ENCODE measurements around the gene PTAFR.

The PTAFR gene

GRCh38 chr1:28118640-28119307 lies 57.7 kb downstream of the PTAFR start:
- H3K9me3 ChIP-seq (ENCODE audit: control insufficient read depth in 1 of 2, low read length in 2 of 2): no peaks in the 10 kb centered on the region
- no peak overlapping the region for H3K9ac ChIP-seq (ENCODE audit: low read depth in 1 of 2, low read length in 2 of 2)
- H3K27me3 ChIP-seq (ENCODE audit: control insufficient read depth in 1 of 2, insufficient read depth in 2 of 2, low read length in 2 of 2): no peaks in the 10 kb centered on the region
- H3K4me1 ChIP-seq (ENCODE audit: control insufficient read depth in 1 of 2, insufficient read depth in 2 of 2, low read length in 2 of 2): no peaks in the 10 kb centered on the region
- no peak overlapping the region for H3K27ac ChIP-seq (ENCODE audit: low read depth, low read length)
- H3K4me3 ChIP-seq (ENCODE audit: low read depth in 1 of 2, low read length in 2 of 2): no peak overlapping the region
- H3K36me3 ChIP-seq (ENCODE audit: control insufficient read depth in 1 of 2, insufficient read depth in 2 of 2, low read length in 2 of 2): no peaks in the 10 kb centered on the region

GRCh38 chr1:28115267-28115666 lies 61.2 kb downstream of the PTAFR start:
- H3K27ac ChIP-seq (ENCODE audit: low read depth, low read length): no peak overlapping the region
- H3K9me3 ChIP-seq (ENCODE audit: control insufficient read depth in 1 of 2, low read length in 2 of 2): no peaks in the 10 kb centered on the region
- no peaks in the 10 kb centered on the region for H3K27me3 ChIP-seq (ENCODE audit: control insufficient read depth in 1 of 2, insufficient read depth in 2 of 2, low read length in 2 of 2)
- H3K4me3 ChIP-seq (ENCODE audit: low read depth in 1 of 2, low read length in 2 of 2): no peak overlapping the region
- peaks cover 0 to 9% of the 10 kb centered on the region in 2 donors for H3K4me1 ChIP-seq (ENCODE audit: control insufficient read depth in 1 of 2, insufficient read depth in 2 of 2, low read length in 2 of 2)
- no peaks in the 10 kb centered on the region for H3K36me3 ChIP-seq (ENCODE audit: control insufficient read depth in 1 of 2, insufficient read depth in 2 of 2, low read length in 2 of 2)
- no peak overlapping the region for H3K9ac ChIP-seq (ENCODE audit: low read depth in 1 of 2, low read length in 2 of 2)

GRCh38 chr1:28114844-28115243 lies 61.6 kb downstream of the PTAFR start:
- no peaks in the 10 kb centered on the region for H3K27me3 ChIP-seq (ENCODE audit: control insufficient read depth in 1 of 2, insufficient read depth in 2 of 2, low read length in 2 of 2)
- H3K9me3 ChIP-seq (ENCODE audit: control insufficient read depth in 1 of 2, low read length in 2 of 2): no peaks in the 10 kb centered on the region
- H3K9ac ChIP-seq (ENCODE audit: low read depth in 1 of 2, low read length in 2 of 2): no peak overlapping the region
- no peaks in the 10 kb centered on the region for H3K36me3 ChIP-seq (ENCODE audit: control insufficient read depth in 1 of 2, insufficient read depth in 2 of 2, low read length in 2 of 2)
- H3K27ac ChIP-seq (ENCODE audit: low read depth, low read length): no peak overlapping the region
- H3K4me3 ChIP-seq (ENCODE audit: low read depth in 1 of 2, low read length in 2 of 2): no peak overlapping the region
- H3K4me1 ChIP-seq (ENCODE audit: control insufficient read depth in 1 of 2, insufficient read depth in 2 of 2, low read length in 2 of 2): peaks cover 0 to 9% of the 10 kb centered on the region in 2 donors

- no peaks in the 10 kb centered on the region for H3K36me3 ChIP-seq (ENCODE audit: control insufficient read depth in 1 of 2, insufficient read depth in 2 of 2, low read length in 2 of 2)
- H3K4me1 ChIP-seq (ENCODE audit: control insufficient read depth in 1 of 2, insufficient read depth in 2 of 2, low read length in 2 of 2): peaks cover 0 to 9% of the 10 kb centered on the region in 2 donors
- H3K27ac ChIP-seq (ENCODE audit: low read depth, low read length): no peak overlapping the region
Measured at GRCh38 chr1:28113242-28113572, 63.3 kb downstream of the PTAFR start.

GRCh38 chr1:28112388-28113241 lies 63.9 kb downstream of the PTAFR start:
- Histone ChIP-seq H3K36me3 (ENCODE audit: control insufficient read depth in 1 of 2, insufficient read depth in 2 of 2, low read length in 2 of 2) (no peaks in the 10 kb centered on the region), H3K4me1 (ENCODE audit: control insufficient read depth in 1 of 2, insufficient read depth in 2 of 2, low read length in 2 of 2) (peaks cover 0 to 9% of the 10 kb centered on the region in 2 donors), H3K27me3 (ENCODE audit: control insufficient read depth in 1 of 2, insufficient read depth in 2 of 2, low read length in 2 of 2) (no peaks in the 10 kb centered on the region)

More at GRCh38 chr1:28113242-28113572, 63.3 kb downstream of the PTAFR start:
- Histone ChIP-seq H3K9ac (ENCODE audit: low read depth in 1 of 2, low read length in 2 of 2) (no peak overlapping the region), H3K9me3 (ENCODE audit: control insufficient read depth in 1 of 2, low read length in 2 of 2) (no peaks in the 10 kb centered on the region), H3K27me3 (ENCODE audit: control insufficient read depth in 1 of 2, insufficient read depth in 2 of 2, low read length in 2 of 2) (no peaks in the 10 kb centered on the region), H3K4me3 (ENCODE audit: low read depth in 1 of 2, low read length in 2 of 2) (no peak overlapping the region)

GRCh38 chr1:28111157-28111556 lies 65.3 kb downstream of the PTAFR start:
- H3K4me3 ChIP-seq (ENCODE audit: low read depth in 1 of 2, low read length in 2 of 2): no peak overlapping the region
- no peaks in the 10 kb centered on the region for H3K27me3 ChIP-seq (ENCODE audit: control insufficient read depth in 1 of 2, insufficient read depth in 2 of 2, low read length in 2 of 2)
- no peak overlapping the region for H3K27ac ChIP-seq (ENCODE audit: low read depth, low read length)
- H3K4me1 ChIP-seq (ENCODE audit: control insufficient read depth in 1 of 2, insufficient read depth in 2 of 2, low read length in 2 of 2): peaks cover 0 to 9% of the 10 kb centered on the region in 2 donors
- H3K36me3 ChIP-seq (ENCODE audit: control insufficient read depth in 1 of 2, insufficient read depth in 2 of 2, low read length in 2 of 2): no peaks in the 10 kb centered on the region
- no peaks in the 10 kb centered on the region for H3K9me3 ChIP-seq (ENCODE audit: control insufficient read depth in 1 of 2, low read length in 2 of 2)
- no peak overlapping the region for H3K9ac ChIP-seq (ENCODE audit: low read depth in 1 of 2, low read length in 2 of 2)

More at GRCh38 chr1:28112388-28113241, 63.9 kb downstream of the PTAFR start:
- no peaks in the 10 kb centered on the region for H3K9me3 ChIP-seq (ENCODE audit: control insufficient read depth in 1 of 2, low read length in 2 of 2)
- H3K27ac ChIP-seq (ENCODE audit: low read depth, low read length): no peak overlapping the region
- H3K9ac ChIP-seq (ENCODE audit: low read depth in 1 of 2, low read length in 2 of 2): no peak overlapping the region
- H3K4me3 ChIP-seq (ENCODE audit: low read depth in 1 of 2, low read length in 2 of 2): no peak overlapping the region

- H3K9me3 ChIP-seq (ENCODE audit: control insufficient read depth in 1 of 2, low read length in 2 of 2): no peaks in the 10 kb centered on the region
- H3K9ac ChIP-seq (ENCODE audit: low read depth in 1 of 2, low read length in 2 of 2): no peak overlapping the region
- H3K36me3 ChIP-seq (ENCODE audit: control insufficient read depth in 1 of 2, insufficient read depth in 2 of 2, low read length in 2 of 2): no peaks in the 10 kb centered on the region
- no peak overlapping the region for H3K4me3 ChIP-seq (ENCODE audit: low read depth in 1 of 2, low read length in 2 of 2)
- H3K27ac ChIP-seq (ENCODE audit: low read depth, low read length): no peak overlapping the region
- peaks cover 0 to 10% of the 10 kb centered on the region in 2 donors for H3K4me1 ChIP-seq (ENCODE audit: control insufficient read depth in 1 of 2, insufficient read depth in 2 of 2, low read length in 2 of 2)
- H3K27me3 ChIP-seq (ENCODE audit: control insufficient read depth in 1 of 2, insufficient read depth in 2 of 2, low read length in 2 of 2): no peaks in the 10 kb centered on the region
Measured at GRCh38 chr1:28110555-28110954, 65.9 kb downstream of the PTAFR start.

GRCh38 chr1:28109639-28110038 lies 66.9 kb downstream of the PTAFR start:
- no peaks in the 10 kb centered on the region for H3K36me3 ChIP-seq (ENCODE audit: control insufficient read depth in 1 of 2, insufficient read depth in 2 of 2, low read length in 2 of 2)
- no peak overlapping the region for H3K4me3 ChIP-seq (ENCODE audit: low read depth in 1 of 2, low read length in 2 of 2)
- peaks cover 3 to 14% of the 10 kb centered on the region in 2 donors for H3K4me1 ChIP-seq (ENCODE audit: control insufficient read depth in 1 of 2, insufficient read depth in 2 of 2, low read length in 2 of 2)
- H3K27ac ChIP-seq (ENCODE audit: low read depth, low read length): no peak overlapping the region
- no peak overlapping the region for H3K9ac ChIP-seq (ENCODE audit: low read depth in 1 of 2, low read length in 2 of 2)
- H3K27me3 ChIP-seq (ENCODE audit: control insufficient read depth in 1 of 2, insufficient read depth in 2 of 2, low read length in 2 of 2): no peaks in the 10 kb centered on the region
- no peaks in the 10 kb centered on the region for H3K9me3 ChIP-seq (ENCODE audit: control insufficient read depth in 1 of 2, low read length in 2 of 2)

GRCh38 chr1:28108001-28108400 lies 68.5 kb downstream of the PTAFR start:
- H3K4me1 ChIP-seq (ENCODE audit: control insufficient read depth in 1 of 2, insufficient read depth in 2 of 2, low read length in 2 of 2): peaks cover 3 to 14% of the 10 kb centered on the region in 2 donors
- H3K27ac ChIP-seq (ENCODE audit: low read depth, low read length): no peak overlapping the region

GRCh38 chr1:28104866-28105467 lies 71.5 kb downstream of the PTAFR start:
- Histone ChIP-seq H3K9ac (ENCODE audit: low read depth in 1 of 2, low read length in 2 of 2) (peak overlapping the region; percentile 54 to 65), H3K9me3 (ENCODE audit: control insufficient read depth in 1 of 2, low read length in 2 of 2) (no peaks in the 10 kb centered on the region), H3K27ac (ENCODE audit: low read depth, low read length) (peak overlapping the region; percentile 34), H3K4me3 (ENCODE audit: low read depth in 1 of 2, low read length in 2 of 2) (peak overlapping the region; percentile 21 to 64), H3K27me3 (ENCODE audit: control insufficient read depth in 1 of 2, insufficient read depth in 2 of 2, low read length in 2 of 2) (no peaks in the 10 kb centered on the region), H3K36me3 (ENCODE audit: control insufficient read depth in 1 of 2, insufficient read depth in 2 of 2, low read length in 2 of 2) (no peaks in the 10 kb centered on the region), H3K4me1 (ENCODE audit: control insufficient read depth in 1 of 2, insufficient read depth in 2 of 2, low read length in 2 of 2) (peaks cover 3 to 5% of the 10 kb centered on the region in 2 donors)

More at GRCh38 chr1:28108001-28108400, 68.5 kb downstream of the PTAFR start:
- Histone ChIP-seq H3K36me3 (ENCODE audit: control insufficient read depth in 1 of 2, insufficient read depth in 2 of 2, low read length in 2 of 2) (no peaks in the 10 kb centered on the region), H3K4me3 (ENCODE audit: low read depth in 1 of 2, low read length in 2 of 2) (no peak overlapping the region), H3K27me3 (ENCODE audit: control insufficient read depth in 1 of 2, insufficient read depth in 2 of 2, low read length in 2 of 2) (no peaks in the 10 kb centered on the region), H3K9me3 (ENCODE audit: control insufficient read depth in 1 of 2, low read length in 2 of 2) (no peaks in the 10 kb centered on the region), H3K9ac (ENCODE audit: low read depth in 1 of 2, low read length in 2 of 2) (no peak overlapping the region)
